GM19035 (cell line): ENCODE measurements around the gene CPA5.
"Not testable (repeated sequence)": the region's sequence is repeated elsewhere in the genome, so short reads cannot be mapped to it uniquely, and the experiment has no call there.

Source experiments
- ATAC-seq: cut with Tn5 transposase; IDR thresholded peaks from one replicate; pipeline ENCODE4 v1.9.1; 2021; ENCODE audit not compliant: unreplicated experiment

The CPA5 gene

DNA sequence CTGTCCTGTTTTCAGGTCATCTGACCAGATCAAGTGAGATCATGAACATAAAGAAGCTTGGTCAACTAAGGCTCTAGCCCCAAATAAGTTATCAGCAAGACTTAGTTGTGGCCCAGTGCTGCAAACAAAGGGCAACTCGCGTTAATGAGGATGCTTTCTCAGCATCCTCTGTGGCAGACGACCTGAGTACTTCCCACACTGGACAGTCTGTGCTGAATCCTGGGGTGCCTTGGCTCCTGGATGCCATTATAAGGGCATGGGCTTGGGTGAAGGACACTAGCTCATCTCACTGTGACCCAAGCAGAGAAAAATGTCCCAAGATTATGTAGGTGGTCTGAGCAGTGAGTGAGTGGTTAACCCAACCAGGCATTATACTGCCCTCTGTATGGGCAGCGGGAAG lies 13.9 kb downstream of the CPA5 start:
- ATAC-seq = no peak

GRCh38 chr7:130359276-130359857 lies 14.8 kb downstream of the CPA5 start:
- no peak for ATAC-seq

GRCh38 chr7:130360518-130360917 lies 15.9 kb downstream of the CPA5 start:
- no peak for ATAC-seq

- ATAC-seq = no peak
Observed at GRCh38 chr7:130361681-130362080, 17.1 kb downstream of the CPA5 start.

GRCh38 chr7:130362251-130362816 lies 17.7 kb downstream of the CPA5 start:
- ATAC-seq = no peak

DNA sequence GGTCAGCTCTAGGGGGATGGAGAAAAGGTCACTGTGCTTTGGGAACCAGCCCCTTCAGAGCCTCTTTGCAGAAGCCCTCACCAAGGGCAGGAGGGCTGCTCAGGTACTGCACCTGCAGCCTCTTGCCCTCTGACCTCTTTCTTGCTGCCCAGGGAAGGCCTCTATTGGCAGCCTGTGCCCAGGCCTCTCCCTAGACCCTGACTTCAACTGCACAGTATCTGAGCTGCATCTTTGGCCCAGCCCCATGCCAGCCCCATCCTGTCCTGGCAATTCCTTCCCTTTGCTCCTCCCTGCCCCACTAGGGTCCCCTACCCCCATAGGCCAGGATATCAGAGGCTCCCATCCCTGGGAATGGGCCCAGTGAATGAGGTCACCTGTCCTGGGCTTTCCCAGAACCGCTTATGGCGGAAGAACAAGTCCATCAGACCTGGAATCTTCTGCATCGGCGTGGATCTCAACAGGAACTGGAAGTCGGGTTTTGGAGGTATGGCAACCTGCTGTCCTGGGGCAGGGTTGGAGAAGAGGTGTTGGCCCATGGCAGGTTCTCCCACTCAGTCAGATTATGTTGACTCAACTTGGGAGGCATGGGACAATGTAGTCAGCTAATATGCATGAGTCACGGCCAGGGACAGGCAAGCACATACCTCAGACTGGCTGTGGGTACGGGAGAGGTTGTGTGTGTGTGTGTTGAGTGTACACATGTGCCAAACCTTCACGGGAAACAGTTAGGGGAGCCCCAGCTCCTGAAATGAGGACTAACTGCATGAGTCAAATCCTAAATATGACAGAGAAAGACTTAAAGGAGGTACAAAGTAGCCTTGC lies 18.6 kb downstream of the CPA5 start:
- peak; percentile 41 for ATAC-seq

DNA sequence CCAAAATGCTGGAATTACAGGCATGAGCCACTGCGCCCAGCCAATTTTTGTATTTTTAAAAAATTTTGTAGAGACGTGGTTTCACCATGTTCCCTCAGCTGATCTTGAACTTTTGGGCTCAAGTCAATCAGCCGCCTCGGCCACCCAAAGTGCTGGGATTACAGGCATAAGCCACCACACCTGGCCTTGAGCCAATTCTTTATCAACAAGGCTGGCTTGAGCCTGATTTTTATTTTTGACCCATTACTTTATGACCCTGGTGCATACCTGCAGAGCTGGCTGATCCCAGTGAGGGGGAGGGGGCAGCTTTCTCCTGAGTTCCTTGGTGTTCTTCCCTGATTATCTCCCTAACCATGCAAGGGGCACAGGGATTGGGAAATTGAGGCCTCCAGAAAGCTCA lies 19.8 kb downstream of the CPA5 start:
- no peak for ATAC-seq

DNA sequence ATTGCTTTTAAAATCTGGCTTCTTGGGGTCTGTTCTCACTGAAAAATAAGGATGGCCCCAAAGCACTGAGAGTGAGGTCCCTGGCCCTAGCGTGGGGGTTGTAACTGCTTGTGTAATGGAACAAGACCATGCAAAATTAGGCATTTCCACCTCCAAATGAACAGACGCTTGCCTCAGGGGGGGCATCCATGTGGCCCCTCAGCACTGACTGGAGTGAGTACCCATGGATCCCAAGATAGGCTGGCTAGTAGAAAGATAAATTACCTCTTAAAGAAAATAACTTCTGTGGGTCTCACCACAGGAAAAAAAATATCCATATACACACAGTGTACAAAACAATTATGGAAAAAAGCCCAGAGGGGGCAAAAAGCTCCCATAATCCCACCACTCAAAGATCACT lies 20.5 kb downstream of the CPA5 start:
- ATAC-seq = no peak

- peak; percentile 56 for ATAC-seq
Observed at GRCh38 chr7:130365511-130366441, 21.2 kb downstream of the CPA5 start.

DNA sequence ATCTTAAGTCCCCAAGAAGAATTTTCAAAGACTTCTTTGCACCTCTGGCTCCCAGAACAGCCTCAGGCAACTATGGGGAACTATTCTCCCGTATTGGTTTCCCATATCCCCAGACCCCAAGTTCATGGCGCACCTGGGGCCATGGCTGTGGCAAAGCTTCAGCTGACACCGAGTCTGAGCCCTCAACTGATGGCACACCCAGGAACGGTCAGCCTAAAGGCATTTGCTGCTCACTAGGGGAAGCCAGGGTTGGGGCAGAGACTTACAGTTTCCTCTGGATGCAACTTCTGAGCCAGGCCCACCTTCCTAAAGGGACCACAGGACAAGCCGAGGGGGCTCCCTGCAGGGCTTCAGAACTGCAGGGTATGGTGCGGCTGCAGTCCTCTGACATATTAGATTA lies 21.9 kb downstream of the CPA5 start:
- ATAC-seq = no peak

- ATAC-seq = no peak
Observed at GRCh38 chr7:130367088-130367755, 22.6 kb downstream of the CPA5 start.

DNA sequence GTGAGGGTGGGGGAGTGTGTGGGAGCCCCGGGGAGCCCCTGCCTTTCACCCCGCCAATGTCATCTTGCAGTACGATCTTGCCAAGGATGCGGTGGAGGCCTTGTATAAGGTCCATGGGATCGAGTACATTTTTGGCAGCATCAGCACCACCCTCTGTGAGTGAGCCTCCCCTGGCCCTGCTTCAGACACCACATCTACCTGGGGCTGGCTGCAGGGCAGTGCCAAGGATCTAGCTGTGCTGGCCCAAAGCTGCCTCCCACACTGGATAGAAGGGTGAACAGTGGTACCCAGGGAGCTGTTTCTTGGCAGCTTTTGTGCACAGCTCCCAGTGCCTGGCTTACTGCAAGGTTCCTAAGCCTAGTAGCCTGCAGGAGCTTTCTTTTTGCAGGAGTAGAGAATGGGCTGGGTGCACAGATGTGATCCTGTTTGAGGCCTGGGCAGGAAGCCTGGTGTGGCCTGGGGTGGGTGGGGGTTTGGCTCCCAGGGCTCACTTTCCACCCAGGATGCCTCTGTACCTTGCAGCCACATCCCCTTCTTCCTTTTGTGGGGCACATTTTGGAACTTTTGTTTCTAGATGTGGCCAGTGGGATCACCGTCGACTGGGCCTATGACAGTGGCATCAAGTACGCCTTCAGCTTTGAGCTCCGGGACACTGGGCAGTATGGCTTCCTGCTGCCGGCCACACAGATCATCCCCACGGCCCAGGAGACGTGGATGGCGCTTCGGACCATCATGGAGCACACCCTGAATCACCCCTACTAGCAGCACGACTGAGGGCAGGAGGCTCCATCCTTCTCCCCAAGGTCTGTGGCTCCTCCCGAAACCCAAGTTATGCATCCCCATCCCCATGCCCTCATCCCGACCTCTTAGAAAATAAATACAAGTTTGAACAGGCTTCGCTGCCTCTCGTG lies 23.5 kb downstream of the CPA5 start:
- ATAC-seq = no peak

DNA sequence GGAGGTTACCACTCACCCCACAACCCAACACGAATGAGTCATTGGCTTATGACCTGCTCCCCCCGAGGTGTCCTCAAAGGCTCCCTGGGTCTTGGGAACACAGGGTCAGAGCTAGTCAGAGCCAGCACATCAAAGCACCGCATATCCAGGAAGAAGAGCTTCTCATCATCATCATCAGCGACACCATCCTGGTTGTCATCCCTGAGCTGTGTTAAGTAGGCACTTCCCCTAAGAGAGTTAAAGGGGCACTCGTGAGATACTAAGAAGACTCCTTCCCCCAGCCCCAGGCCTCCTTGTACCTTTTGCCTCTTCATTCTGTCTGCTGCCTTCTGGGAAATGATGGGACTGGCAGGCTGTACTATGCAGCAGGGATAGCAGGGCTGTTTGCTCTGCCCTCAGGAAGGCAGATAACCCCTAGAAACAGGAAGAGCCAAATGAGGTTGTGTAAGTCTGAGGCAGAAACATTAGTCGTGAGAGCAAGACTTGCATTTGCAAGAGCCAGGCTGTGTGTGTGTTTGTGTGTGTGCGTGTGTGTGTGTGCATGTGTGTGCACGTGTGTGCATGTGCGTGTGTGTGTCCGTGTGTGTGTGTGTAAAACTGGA lies 24.6 kb downstream of the CPA5 start:
- no peak for ATAC-seq

DNA sequence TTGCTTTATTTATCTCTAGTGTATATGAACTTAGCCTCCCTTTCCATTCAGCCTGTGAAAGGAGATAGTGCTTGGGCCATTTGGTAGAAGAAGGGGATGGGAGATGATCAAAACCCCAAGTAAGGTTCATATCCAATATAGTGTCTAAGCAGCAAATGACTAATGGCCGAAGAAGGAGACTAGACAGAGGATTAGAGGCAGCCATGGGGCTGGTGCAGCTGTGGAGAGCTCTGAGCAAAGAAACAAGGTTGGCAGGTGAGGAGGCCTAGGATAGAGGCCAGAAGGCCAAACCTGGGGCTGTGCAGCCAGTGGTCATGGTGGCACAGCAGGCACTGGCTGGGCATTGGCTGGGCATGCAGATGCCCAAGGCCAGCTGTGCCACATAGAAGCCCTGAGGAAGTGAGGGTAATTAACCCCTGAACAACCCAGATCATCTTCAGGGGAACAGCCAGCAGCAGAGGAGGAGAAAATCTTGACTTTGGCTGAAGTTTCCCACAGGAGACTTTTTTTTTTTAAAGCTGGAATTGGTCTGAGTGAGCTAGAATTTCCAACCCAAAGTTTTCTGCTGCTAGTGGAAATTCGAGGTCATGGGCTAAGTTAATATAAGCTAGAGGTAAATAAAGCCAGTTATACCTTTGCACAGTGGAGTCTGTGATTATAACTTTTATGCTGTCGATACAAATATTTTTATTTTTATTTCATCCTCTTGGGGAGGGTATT lies 25.4 kb downstream of the CPA5 start:
- ATAC-seq = no peak

- ATAC-seq = no peak
Observed at GRCh38 chr7:130371046-130371445, 26.4 kb downstream of the CPA5 start.

GRCh38 chr7:130372402-130373165 lies 28.0 kb downstream of the CPA5 start:
- ATAC-seq = no peak

DNA sequence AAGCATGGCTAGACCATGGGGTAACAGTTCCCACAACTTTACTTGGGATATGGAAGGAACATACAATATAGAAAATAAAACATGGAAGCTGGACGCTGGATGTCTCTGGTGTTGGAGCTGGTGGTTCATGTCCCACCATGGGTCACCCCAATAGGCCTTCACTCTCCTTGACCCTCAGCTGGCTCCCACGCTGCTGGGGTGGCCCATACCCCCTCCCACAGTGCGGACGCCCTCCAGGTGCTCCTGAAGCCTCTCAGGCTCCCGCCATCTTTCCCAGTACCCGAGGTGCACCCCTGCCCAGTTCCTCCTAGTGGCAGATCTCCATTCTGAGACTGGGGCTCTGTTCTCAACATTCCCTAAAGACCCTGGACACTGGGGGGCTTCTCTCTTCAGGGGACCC lies 29.9 kb downstream of the CPA5 start:
- no peak for ATAC-seq

GRCh38 chr7:130376461-130376860 lies 31.8 kb downstream of the CPA5 start:
- ATAC-seq = not testable (repeated sequence)
